GM19455 (cell line): ENCODE data around the gene STMN3.
"Not testable (repeated sequence)": the region's sequence is repeated elsewhere in the genome, so short reads cannot be mapped to it uniquely, and the experiment has no call there.

Experiments
- ATAC-seq: cut with Tn5 transposase; IDR thresholded peaks from one replicate; pipeline ENCODE4 v1.9.1; 2021; ENCODE audit not compliant: unreplicated experiment

STMN3 gene

GRCh38 chr20:63657937-63658748 lies 4.9 kb upstream of the STMN3 start, which contains the start of gene RTEL1:
RTEL1 (plus strand) TSS chr20:63658312; CDS start chr20:63659403, 1,091 bp downstream.
- ATAC-seq, result peak; percentile 79

- no peak for ATAC-seq
Observed at GRCh38 chr20:63657260-63657936, 4.2 kb upstream of the STMN3 start.

DNA sequence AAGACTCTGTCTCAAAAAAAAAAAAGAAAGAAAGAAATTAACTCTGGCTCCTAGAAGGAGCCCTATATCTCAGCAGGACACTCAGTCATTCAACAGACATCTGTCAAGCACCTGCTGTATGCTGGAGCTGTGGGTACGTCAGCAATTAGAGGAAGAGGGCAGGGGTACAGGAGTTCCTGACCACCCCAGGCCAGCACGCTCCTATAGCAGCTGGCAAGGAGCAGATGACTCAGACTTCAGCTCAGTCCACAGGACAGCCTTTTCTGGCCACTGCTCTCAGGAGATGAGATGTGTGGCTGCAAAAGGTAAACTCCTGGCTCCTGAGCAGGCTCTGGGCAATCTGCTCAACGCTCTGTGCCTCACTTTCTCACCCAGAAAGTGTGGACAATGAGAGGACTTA lies 3.2 kb upstream of the STMN3 start:
- no peak for ATAC-seq

DNA sequence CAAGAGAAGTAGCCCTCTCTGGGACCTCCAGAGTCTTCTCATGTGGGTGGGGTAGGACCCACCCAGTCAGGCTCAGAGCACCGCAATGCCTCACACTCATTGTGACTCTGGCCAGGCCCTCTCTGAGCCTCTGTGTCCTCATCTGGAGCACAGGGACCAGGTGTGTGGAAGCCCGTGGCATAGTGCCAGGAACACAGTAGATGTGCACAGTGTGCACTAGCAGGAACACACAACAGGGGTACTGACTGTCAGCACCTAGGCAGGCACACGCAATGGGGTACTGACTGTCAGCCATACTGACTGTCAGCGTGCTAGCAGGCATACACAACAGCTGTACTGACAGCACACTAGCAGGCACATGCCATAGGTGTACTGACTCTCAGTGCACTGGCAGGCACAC lies 2.0 kb upstream of the STMN3 start:
- no peak for ATAC-seq

- ATAC-seq, result no peak
Observed at GRCh38 chr20:63653974-63654668, 897 bp upstream of the STMN3 start.

GRCh38 chr20:63652192-63652980 lies 838 bp downstream of the STMN3 start:
- ATAC-seq, result no peak

GRCh38 chr20:63651942-63652191 lies 1.4 kb downstream of the STMN3 start:
- ATAC-seq, result no peak

DNA sequence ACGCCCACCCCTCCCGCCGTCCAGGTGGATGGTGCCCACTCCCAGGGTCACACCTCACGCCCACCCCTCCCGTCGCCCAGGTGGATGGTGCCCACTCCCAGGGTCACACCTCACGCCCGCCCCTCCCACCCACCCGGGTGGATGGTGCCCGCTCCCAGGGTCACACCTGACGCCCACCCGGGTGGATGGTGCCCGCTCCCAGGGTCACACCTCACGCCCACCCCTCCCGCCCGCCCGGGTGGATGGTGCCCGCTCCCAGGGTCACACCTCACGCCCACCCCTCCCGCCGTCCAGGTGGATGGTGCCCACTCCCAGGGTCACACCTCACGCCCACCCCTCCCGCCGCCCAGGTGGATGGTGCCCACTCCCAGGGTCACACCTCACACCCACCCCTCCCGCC lies 2.7 kb downstream of the STMN3 start:
- ATAC-seq, result not testable (repeated sequence)

GRCh38 chr20:63648895-63649589 lies 4.2 kb downstream of the STMN3 start:
- no peak for ATAC-seq

DNA sequence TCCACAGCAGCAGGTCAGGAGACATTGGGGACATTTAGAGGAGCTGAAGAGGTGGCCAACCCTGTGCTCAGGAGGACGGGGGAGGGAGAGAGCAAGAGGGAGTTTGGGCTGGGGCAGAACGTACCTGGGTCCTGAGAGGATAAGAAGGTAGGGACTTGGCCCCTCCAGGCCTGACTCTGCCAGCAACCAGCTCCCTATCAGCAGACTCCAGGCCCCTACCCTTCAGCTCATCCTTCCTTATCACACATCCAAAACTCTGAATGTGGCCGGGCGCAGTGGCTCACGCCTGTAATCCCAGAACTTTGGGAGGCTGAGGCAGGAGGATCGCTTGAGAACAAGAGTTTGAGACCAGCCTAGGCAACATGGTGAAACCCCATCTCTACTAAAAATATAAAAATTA lies 5.0 kb downstream of the STMN3 start:
- no peak for ATAC-seq

DNA sequence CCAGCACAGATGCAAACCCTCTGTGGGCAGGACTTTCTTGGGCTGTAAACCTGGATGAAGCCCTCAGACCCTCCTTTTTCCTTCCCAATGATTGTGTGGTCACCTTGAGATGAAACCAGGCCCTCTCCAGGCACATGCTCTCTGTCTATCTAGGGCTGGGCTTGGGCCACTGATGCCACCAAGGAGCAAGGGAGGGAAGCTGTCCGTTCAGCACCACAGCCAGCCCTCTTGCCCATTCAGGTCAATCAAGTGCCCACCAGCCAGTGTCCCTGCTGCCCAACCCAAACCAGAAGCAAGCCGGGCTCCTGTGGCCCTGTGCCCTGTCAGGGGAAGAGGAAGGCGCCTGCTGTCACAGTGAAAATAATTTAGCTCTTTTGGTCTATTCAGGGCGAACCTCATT lies 8.0 kb downstream of the STMN3 start:
- ATAC-seq, result no peak

DNA sequence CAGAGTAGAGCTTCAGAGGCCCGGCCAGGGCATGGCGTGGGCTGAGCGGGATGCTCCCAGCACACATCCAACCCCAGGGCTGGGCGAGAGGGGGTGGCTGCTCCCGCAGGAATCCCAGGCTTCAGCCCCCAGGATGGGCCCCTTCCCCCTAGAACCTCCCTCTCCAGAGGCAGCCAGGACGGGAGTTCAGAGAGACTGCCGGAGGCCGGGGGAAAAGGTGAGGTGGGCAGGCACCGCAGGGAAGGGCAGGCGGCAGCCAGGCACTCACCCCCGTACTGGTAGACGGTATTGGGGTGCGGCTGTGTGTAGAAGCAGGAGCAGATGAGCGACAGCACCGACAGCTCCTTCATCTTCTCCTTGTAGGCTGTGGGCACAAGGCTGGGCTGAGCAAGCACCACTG lies 9.3 kb downstream of the STMN3 start:
- ATAC-seq, result no peak

DNA sequence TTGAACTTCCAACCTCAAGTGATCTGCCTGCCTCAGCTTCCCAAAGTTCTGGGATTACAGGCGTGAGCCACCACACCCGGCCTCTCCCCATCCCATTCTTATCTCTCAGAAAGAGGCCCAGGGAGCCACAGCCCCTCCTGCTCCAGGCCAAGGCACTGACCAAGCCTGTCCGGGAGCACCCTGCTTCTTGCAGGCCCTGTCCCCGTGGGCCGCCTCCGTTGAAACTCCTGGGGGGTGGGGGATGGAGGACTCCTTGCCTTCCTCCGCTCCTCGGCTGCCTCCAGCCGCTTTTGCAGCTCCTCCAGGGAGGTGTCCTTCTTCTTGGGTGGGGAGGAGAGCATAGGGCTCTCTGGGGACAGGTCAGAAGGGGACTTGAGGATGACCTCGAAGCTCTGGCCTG lies 9.7 kb downstream of the STMN3 start:
- ATAC-seq, result no peak

DNA sequence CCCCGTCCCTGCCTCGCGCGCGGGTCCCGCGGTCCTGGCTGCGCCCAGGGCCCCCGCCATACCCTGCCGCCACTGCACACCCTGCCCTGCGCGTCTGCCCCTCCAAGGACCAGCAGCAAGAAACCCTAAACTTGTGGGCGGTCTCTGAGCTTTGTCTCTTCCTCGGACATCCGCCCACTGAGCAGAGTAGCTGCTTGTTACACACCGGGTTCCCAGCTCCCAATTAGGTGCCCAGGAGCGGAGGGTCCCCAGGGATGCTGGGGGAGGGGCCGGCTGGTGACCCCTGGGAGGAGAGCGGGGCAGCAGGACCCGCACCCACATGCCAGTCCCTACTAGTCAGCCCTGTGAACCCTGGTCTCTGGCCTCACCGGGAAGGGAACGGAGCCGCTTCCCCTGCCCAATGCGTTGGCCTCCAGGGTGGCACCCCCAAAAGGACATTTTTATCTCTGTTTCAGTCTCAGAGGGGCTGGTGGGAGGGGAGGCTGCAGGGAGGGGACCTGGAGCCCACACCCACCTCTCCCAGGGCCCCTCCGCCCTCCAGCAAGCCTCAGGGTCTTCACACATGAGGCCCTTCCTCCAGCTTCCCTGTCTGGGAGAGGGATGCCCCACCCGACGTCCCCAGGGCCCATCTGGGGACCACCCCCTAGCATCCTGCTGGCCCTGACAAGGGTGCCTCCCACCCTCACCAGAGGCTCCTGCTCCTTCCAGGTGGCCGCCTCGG lies 10.5 kb downstream of the STMN3 start:
- peak; percentile 10 for ATAC-seq

DNA sequence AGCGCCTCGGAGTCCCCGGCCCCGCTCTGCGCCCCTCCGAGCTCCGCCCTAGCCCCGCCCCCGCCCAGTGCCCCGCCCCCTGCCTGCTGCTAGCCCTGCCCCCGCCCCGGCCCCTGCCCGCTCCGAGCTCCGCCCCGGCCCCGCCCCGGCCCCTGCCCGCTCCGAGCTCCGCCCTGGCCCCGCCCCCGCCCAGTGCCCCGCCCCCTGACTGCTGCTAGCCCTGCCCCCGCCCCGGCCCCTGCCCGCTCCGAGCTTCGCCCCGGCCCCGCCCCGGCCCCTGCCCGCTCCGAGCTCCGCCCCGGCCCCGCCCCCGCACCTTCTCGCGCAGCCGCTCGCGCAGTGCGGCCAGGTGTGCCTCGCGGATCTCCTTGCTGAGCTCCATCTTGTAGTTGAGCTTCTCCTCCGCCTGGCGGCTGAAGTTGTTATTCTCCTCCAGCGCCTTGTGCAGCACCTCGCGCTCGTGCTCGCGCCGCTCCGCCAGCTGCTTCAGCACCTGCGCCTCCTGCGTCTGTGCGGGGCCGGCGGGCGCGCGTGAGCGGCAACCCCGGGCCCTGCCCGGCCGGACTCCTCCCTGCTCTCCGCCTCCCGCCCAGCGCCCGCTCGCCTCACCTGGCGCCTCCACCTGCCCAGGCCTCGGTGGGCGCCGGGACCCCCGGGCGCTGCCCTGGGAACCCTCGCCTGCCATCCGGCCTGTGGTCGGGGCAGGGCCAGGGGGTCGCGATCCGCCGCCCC lies 11.3 kb downstream of the STMN3 start:
- peak; percentile 50 for ATAC-seq

DNA sequence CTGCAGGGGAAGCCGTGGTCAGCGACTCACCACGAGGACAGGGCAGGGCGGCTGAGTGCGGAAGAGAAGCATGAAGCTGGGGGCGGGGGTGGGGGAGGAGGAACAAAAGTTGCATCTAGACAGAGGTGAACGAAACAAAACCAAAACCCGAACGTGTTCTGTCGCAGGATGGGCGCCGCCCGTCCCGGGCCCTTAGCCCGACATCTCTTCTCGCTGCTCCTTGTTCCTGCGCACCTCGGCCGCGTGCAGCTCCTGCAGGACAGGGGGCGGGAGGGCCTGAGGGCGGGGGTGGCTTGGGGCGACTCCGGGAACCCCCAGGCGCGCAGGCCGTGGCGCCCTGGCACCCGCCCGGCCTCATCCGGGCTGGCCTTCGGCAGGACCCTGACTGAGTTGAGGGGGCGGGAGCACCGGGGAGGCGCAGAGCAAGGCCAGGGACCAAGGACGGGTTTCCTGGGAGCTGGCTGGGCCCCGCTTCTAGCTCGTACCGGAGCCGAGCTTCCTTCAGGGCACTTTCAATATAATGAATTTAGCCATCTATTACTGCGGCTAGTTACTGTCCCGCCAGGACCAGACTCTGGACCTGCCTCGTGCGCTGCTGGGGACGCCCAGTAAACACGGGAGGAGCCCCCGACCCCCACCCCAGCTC lies 12.0 kb downstream of the STMN3 start:
- peak; percentile 31 for ATAC-seq

DNA sequence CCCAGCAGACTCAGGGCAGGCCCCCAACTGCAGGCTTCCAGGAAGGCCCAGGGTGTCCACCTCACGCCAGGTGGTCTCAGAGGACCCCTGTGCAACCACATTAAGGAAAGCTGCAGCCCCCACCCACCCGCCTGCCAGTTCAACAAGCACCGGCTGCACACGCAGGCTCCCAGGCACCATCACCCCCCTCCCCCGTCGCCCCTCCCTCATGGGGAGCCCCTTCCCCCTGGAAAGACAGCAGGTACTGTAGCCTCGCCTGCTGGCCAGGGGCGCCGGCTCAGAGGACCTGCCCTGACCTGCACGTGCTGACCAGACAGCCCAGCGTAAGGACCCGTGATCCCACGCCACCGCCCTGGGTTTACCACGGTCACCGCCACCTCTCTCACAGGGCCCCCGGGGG lies 12.5 kb downstream of the STMN3 start:
- not testable (repeated sequence) for ATAC-seq

- ATAC-seq, result no peak
Observed at GRCh38 chr20:63640086-63640485, 13.1 kb downstream of the STMN3 start.
